Stomach smooth muscle (tissue), 2 donors: ENCODE measurements around the gene KCTD12.

Experiments used
- H3K27ac ChIP-seq: one replicate; pipeline ENCODE4 v1.7.0; 2013; ENCODE audit warnings: mild to moderate bottlenecking, low read length, inconsistent platforms
- H3K27me3 ChIP-seq, 2 donors: one replicate each; pipeline ENCODE4 v1.7.0; 2013; ENCODE audit warnings: low read length in 2 of 2; ENCODE audit not compliant: insufficient read depth in 2 of 2, control insufficient read depth in 1 of 2
- H3K36me3 ChIP-seq, 2 donors: one replicate each; pipeline ENCODE4 v1.7.0; 2013; ENCODE audit warnings: low read length in 2 of 2; ENCODE audit not compliant: control insufficient read depth in 2 of 2, insufficient read depth in 2 of 2
- H3K4me1 ChIP-seq: one replicate; pipeline ENCODE4 v1.7.0; 2013; ENCODE audit warnings: low read length; ENCODE audit not compliant: control insufficient read depth, insufficient read depth
- H3K4me3 ChIP-seq, 2 donors: one replicate each; pipeline ENCODE4 v1.7.0; 2013; ENCODE audit warnings: low read length in 2 of 2
- H3K9ac ChIP-seq, 2 donors: one replicate each; pipeline ENCODE4 v1.7.0; 2013; ENCODE audit warnings: low read length in 2 of 2, mild to moderate bottlenecking in 1 of 2
- H3K9me3 ChIP-seq, 2 donors: one replicate each; pipeline ENCODE4 v1.7.0; 2013; ENCODE audit warnings: low read length in 2 of 2; ENCODE audit not compliant: control insufficient read depth in 2 of 2
- donor health status: healthy.
- donor health status: Pancreatic carcinoma.

KCTD12 gene

DNA sequence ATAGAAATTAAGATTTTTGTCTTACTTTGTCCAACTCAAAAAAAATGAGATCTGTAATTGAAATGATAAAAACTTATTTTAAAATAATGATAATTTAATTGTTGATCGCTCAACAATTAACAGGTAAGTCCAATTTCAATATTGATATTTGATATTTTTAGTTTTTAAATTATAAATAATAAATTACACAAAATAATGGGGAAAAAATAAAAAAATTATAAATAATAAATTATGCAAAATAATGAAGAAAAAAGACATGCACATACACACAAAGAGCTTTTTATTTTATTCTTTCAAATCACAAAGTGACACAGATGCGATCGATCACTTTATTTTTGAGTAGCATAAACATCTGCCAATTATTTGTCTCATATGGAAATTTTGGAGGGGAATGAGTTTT lies 40.8 kb downstream of the KCTD12 start:
- no peaks in the 10 kb centered on the region for H3K9me3 ChIP-seq
- no peaks in the 10 kb centered on the region for H3K4me1 ChIP-seq
- H3K27me3 ChIP-seq: no peaks in the 10 kb centered on the region
- H3K36me3 ChIP-seq: no peaks in the 10 kb centered on the region
- no peak overlapping the region for H3K27ac ChIP-seq
- H3K4me3 ChIP-seq: no peak overlapping the region
- no peak overlapping the region for H3K9ac ChIP-seq

DNA sequence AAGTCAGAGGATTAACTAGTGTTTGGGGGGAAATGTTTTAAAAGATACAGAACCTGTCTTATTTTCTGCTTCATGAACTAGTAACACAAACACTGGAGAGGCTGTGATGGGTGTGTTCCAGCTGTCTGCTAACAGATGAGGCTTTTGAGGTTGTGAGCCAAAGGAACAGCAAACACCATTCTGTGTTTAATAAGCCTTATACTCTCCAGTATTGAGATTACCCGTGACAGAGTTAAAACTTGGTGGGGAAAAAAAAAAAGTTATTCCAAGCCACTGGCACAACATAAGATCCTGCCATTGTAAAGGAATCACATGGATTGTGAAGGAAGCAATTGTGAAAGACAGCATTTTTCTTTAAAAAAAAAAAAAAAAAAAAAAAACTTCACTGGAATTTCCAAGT lies 48.4 kb downstream of the KCTD12 start:
- no peak overlapping the region for H3K27ac ChIP-seq
- H3K9ac ChIP-seq: no peak overlapping the region
- no peaks in the 10 kb centered on the region for H3K4me1 ChIP-seq
- H3K27me3 ChIP-seq: no peaks in the 10 kb centered on the region
- H3K4me3 ChIP-seq: no peak overlapping the region
- no peaks in the 10 kb centered on the region for H3K36me3 ChIP-seq
- no peaks in the 10 kb centered on the region for H3K9me3 ChIP-seq

DNA sequence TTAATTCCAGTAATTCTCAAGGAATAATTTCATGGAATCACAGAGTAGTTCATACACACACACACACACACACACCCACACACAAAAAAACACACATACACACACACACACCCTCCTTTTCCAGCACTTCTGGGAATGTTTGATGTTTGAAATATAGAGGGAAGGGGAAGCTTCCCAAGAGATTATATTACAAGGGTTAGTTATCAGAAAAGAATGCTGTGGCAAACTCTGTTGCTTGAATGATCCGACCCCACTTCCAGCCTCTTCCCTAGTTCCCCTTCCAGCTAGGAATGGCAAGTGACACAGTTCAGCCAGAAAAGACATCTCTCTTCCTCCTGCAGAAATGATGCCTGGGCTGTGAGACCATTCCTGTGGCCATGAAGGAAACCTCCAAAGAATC lies 49.9 kb downstream of the KCTD12 start:
- H3K9me3 ChIP-seq: no peaks in the 10 kb centered on the region
- no peak overlapping the region for H3K9ac ChIP-seq
- H3K4me1 ChIP-seq: no peaks in the 10 kb centered on the region
- H3K27ac ChIP-seq: no peak overlapping the region
- no peaks in the 10 kb centered on the region for H3K36me3 ChIP-seq
- no peak overlapping the region for H3K4me3 ChIP-seq
- no peaks in the 10 kb centered on the region for H3K27me3 ChIP-seq

DNA sequence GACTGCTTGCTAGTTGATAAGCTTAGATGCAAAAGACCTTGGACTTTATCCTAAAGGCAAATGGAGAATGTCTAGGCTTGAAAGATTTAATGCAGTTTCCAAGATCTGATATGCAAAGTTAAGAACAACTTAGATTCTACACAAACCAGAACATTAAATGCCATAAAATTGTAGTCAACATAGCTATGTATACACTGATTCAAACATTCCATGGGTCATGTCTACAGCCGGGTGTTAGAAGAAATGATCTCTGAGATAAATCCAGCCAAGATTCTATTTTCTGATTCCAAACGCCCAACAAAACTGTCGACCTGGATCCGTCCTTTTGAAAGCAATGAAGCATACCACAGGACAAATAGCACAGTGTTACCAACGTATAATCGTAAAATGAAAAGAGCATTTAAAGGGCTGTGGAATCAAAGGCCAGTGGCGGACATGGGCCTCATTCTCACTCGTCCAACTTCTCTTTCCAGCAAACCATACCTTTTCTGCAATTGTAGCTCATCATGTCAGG lies 52.7 kb downstream of the KCTD12 start:
- Histone ChIP-seq H3K27ac (no peak overlapping the region), H3K36me3 (no peaks in the 10 kb centered on the region), H3K27me3 (no peaks in the 10 kb centered on the region), H3K4me1 (peaks cover 7% of the 10 kb centered on the region), H3K9me3 (no peaks in the 10 kb centered on the region), H3K9ac (no peak overlapping the region), H3K4me3 (no peak overlapping the region)

DNA sequence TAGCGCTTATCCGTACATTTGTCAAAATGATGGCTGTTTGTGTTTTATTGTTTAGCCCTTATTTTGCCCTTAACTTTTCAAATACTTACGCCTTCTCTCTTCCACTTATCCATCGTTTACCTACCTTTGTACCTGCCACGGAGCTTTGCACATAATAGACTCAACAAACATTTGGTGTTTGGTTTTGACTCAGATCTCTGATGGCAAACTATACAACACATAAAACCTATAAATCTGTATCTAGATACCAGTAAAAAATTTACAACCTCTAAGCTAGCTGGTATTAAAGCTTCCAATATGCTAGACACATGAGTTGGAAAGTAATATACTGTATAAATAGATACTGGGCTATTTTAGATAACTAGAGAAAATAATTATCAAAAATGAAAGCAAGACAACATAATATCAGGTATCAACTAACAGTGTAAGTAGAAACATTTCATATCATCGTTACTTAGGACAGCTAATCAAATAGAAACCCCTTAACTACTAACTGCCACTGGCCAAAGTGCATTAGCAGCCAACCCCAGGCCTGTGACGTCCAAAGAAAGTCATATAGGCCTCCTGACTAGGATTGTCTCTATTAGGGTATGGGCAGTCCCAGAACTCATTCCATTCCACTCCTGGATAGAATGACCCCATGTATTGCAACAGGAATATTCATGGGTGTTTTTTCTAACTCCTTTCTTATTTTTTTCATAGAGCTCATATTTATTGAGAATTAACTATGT lies 53.8 kb downstream of the KCTD12 start:
- Histone ChIP-seq H3K9me3 (no peaks in the 10 kb centered on the region), H3K27ac (no peak overlapping the region), H3K4me3 (no peak overlapping the region), H3K27me3 (no peaks in the 10 kb centered on the region), H3K9ac (no peak overlapping the region), H3K4me1 (peaks cover 7% of the 10 kb centered on the region), H3K36me3 (no peaks in the 10 kb centered on the region)

DNA sequence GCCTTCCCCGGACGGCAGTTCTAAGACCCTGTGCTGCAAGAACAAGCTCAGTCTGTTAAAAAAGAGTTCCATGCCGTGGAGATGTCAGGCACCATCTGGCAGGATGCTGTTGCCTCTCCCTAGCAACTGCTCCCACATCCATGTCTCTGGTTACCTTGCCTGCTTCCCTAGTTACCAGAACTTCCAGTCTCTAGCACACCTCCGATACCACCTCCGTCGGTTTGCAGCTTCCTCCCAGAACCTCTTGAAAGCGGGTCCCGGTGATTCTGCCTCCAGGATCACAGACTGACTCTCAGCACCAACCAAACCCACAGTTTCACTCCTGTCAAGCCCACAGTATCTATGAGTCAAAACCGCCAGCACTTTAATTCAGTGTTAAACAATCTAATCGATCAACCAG lies 55.4 kb downstream of the KCTD12 start:
- H3K36me3 ChIP-seq: no peaks in the 10 kb centered on the region
- H3K9ac ChIP-seq: no peak overlapping the region
- no peaks in the 10 kb centered on the region for H3K9me3 ChIP-seq
- no peak overlapping the region for H3K4me3 ChIP-seq
- no peak overlapping the region for H3K27ac ChIP-seq
- peaks cover 7% of the 10 kb centered on the region for H3K4me1 ChIP-seq
- no peaks in the 10 kb centered on the region for H3K27me3 ChIP-seq
